Stimulated activated CD4-positive, alpha-beta T cell treated with anti-CD3 and anti-CD28 coated beads, Interleukin-4, amount 100 ng/mL, for 4 hours (primary cell): ENCODE data around the gene DALRD3.

Experiments used
- DNase-seq, 2 experiments: peaks; one replicate each; pipeline ENCODE4 v3.0.0-alpha.2; 2020

The DALRD3 gene

GRCh38 chr3:49005303-49005680 lies 13.1 kb downstream of the DALRD3 start:
- DNase-seq: no peak

- DNase-seq: no peak
Observed at GRCh38 chr3:49004352-49005302, 13.8 kb downstream of the DALRD3 start.

- DNase-seq: no peak
Observed at GRCh38 chr3:49001155-49001554, 17.2 kb downstream of the DALRD3 start.

GRCh38 chr3:48999085-48999858 lies 19.1 kb downstream of the DALRD3 start:
- no peak for DNase-seq

GRCh38 chr3:48997714-48998637 lies 20.4 kb downstream of the DALRD3 start:
- no peak for DNase-seq

- no peak for DNase-seq
Observed at GRCh38 chr3:48997102-48997635, 21.2 kb downstream of the DALRD3 start.

- no peak for DNase-seq
Observed at GRCh38 chr3:48996640-48997039, 21.7 kb downstream of the DALRD3 start.

GRCh38 chr3:48993834-48994233 lies 24.5 kb downstream of the DALRD3 start:
- no peak for DNase-seq

- DNase-seq: no peak
Observed at GRCh38 chr3:48991851-48992545, 26.4 kb downstream of the DALRD3 start.

DNA sequence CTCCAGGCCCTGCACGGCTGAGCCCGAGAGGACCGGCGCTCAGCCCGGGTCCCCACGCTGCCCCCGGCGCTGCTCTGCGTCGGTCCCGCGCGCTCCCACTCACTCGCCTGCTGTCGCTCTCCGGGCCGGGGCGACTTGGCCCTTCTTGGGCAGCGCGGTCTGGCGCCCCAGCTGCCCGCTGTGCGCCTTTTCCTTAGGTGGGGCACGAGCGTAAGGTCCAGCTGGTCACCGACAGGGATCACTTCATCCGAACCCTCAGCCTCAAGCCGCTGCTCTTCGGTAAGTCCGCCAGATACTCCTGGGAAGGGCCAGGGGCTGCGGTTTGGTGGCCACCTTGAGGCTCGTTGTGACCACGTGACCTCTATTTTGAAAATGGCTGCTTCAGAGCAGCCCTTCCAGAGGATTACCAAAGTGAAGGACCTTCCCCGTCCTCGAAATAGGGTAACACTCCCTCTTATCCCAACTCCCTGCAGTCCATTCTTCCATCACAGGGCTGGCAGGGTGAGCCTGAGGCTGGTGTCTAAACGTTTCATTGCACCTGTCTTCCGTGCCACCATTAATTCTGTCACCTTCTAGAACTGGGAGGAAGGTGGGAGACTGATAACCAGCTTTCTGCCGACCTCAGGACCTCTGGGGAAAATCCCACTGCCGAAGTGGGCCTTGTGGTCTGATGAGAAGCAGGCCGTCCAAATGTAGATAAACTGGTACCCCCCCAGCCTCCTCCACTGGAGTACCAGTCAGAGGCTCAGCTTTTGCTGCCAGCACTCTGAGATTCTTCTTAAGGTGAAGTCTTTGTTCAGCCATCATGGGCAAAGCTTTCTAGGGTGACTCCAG lies 27.5 kb downstream of the DALRD3 start:
- DNase-seq: peak in 1 of 2 experiments; percentile 10

GRCh38 chr3:48989796-48990635 lies 28.4 kb downstream of the DALRD3 start, which contains the start of gene P4HTM:
TSS of gene P4HTM (plus strand) at chr3:48990241. CDS start at chr3:48990257, 16 bp downstream.
- peak; percentile 82 to 90 for DNase-seq

- no peak for DNase-seq
Observed at GRCh38 chr3:48989126-48989795, 29.1 kb downstream of the DALRD3 start.

- no peak for DNase-seq
Observed at GRCh38 chr3:48985831-48986376, 32.5 kb downstream of the DALRD3 start.

DNA sequence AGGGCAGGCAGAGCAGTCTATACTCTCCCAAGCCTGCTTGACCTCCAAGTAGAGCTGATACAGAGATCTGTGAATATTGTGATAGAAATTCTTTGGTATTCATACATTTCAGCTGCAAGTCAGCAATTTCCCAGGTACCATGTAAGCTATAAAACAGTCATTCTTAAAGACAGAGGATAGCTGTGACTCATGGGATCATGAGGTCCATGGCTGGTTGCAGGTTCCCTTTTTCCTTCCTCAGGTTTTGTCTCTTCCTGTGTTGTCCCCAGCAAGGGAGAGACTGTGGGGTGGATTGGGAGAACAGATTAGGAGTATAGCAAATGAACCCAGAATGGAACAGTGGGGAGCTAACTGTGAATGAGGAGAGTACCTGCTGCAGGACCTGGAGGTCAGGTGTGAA lies 33.7 kb downstream of the DALRD3 start:
- DNase-seq: no peak

- DNase-seq: no peak
Observed at GRCh38 chr3:48983096-48983495, 35.3 kb downstream of the DALRD3 start.

DNA sequence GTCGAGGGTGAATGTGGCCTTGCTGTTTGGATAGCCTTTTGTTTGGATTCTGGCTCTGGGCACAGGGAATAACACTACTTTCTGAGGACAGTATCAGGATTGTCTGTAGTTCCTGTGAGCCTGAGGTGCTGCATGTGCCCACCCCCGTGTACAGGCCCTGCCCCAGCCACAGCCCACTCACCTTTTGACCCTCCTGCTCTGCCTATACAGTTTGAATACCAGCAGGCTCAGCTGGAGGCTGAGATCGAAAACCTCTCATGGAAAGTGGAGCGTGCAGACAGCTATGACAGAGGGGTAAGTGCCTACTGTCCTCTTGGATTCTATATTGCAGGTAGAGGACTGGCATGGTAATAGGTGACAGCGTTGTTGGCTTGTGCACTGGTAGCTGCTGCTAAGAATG lies 35.7 kb downstream of the DALRD3 start:
- no peak for DNase-seq

- no peak for DNase-seq
Observed at GRCh38 chr3:48982016-48982415, 36.4 kb downstream of the DALRD3 start.

- no peak for DNase-seq
Observed at GRCh38 chr3:48980295-48980694, 38.1 kb downstream of the DALRD3 start.

- no peak for DNase-seq
Observed at GRCh38 chr3:48979451-48979850, 38.9 kb downstream of the DALRD3 start.
